IMR-90 (cell line): Measurements from ENCODE around the gene SPAG16.

ENCODE experiments used
- CTCF ChIP-seq: conservative IDR thresholded peaks from 2 replicates; pipeline ENCODE4 v1.5.1; 2012; ENCODE audit warnings: mild to moderate bottlenecking, low read depth, low read length, improper control_type of control experiment
- MAZ ChIP-seq: IDR thresholded peaks from 2 replicates; pipeline ENCODE4 v1.6.1; 2012; ENCODE audit warnings: low read depth, mild to moderate bottlenecking, low read length, improper control_type of control experiment, moderate library complexity, borderline replicate concordance

- TF ChIP-seq CTCF (no peak), MAZ (no peak)
These were observed 782.6 kb downstream of the SPAG16 start for GRCh38 chr2:214066862-214067261.
